Activated T-cell treated with anti-CD3 and anti-CD28 coated beads, Interleukin-2, amount 50 U/mL, for 24 hours (primary cell): ENCODE results near the gene DLG2.

Experiments
- DNase-seq: peaks from one replicate; pipeline ENCODE4 v3.0.0-alpha.2; 2020
- H3K27ac Mint-ChIP-seq: 2 replicates; pipeline ENCODE4 v1.8.0; 2020; ENCODE audit warnings: mild to moderate bottlenecking, mixed read lengths
- H3K27me3 Mint-ChIP-seq: 2 replicates; pipeline ENCODE4 v1.8.0; 2020; ENCODE audit warnings: mixed read lengths
- H3K36me3 Mint-ChIP-seq: 2 replicates; pipeline ENCODE4 v1.8.0; 2020; ENCODE audit warnings: low read depth, mixed read lengths
- H3K4me1 Mint-ChIP-seq: 2 replicates; pipeline ENCODE4 v1.8.0; 2020; ENCODE audit warnings: low read depth, mixed read lengths
- H3K4me3 Mint-ChIP-seq: 2 replicates; pipeline ENCODE4 v1.8.0; 2020; ENCODE audit warnings: mild to moderate bottlenecking, moderate library complexity, mixed read lengths
- H3K9me3 Mint-ChIP-seq: 2 replicates; pipeline ENCODE4 v1.8.0; 2020; ENCODE audit warnings: mixed read lengths

Gene DLG2

GRCh38 chr11:83895516-83895915 lies 1731.6 kb downstream of the DLG2 start:
- Mint-ChIP-seq H3K9me3 (peaks cover 5% of the 10 kb centered on the region), H3K27ac (no peak overlapping the region), H3K27me3 (no peaks in the 10 kb centered on the region), H3K4me1 (no peaks in the 10 kb centered on the region), H3K36me3 (no peaks in the 10 kb centered on the region), H3K4me3 (no peak overlapping the region)
- DNase-seq, result no peak

DNA sequence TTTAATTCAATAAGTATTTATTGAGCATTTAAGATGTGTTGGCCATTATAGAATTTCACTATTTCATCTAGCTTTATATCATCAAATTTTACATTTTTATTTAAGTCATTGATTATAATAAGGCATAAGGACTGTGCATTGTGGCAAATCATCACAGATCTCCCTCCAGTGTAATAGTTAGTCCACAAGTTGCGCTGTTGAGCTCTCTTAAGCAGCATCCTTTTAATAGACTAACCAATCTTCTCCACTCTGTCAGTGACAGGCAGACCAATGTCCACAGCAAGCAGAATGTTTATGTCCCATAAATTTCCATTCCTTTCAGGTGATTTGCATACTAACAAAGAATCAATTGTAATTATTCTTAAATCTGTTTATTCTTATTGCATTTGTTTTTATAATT lies 1745.7 kb downstream of the DLG2 start:
- DNase-seq, result no peak
- H3K36me3 Mint-ChIP-seq, result no peaks in the 10 kb centered on the region
- H3K4me1 Mint-ChIP-seq, result no peaks in the 10 kb centered on the region
- no peak overlapping the region for H3K27ac Mint-ChIP-seq
- no peaks in the 10 kb centered on the region for H3K9me3 Mint-ChIP-seq
- H3K27me3 Mint-ChIP-seq, result no peaks in the 10 kb centered on the region
- H3K4me3 Mint-ChIP-seq, result no peak overlapping the region

DNA sequence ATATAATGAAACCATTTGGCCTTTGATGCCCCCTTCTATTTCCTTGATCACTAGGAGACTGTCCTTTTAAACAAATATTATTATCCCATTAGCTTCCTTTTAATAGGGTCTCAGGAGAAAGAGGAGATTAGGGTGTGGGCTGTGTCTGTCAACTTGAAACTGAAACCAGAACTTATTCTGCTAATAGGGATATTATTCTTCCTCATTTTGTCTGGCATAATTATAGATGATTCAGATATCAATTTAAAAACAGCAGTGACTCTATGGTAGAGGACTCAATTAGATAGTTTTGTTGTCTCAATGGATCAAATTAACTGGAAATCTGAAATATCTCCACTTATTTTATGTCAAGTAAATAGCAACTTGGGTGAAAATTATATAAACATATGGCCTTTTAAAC lies 1756.1 kb downstream of the DLG2 start:
- DNase-seq, result no peak
- H3K27ac Mint-ChIP-seq, result no peak overlapping the region
- no peak overlapping the region for H3K4me3 Mint-ChIP-seq
- H3K4me1 Mint-ChIP-seq, result no peaks in the 10 kb centered on the region
- H3K36me3 Mint-ChIP-seq, result no peaks in the 10 kb centered on the region
- no peaks in the 10 kb centered on the region for H3K27me3 Mint-ChIP-seq
- H3K9me3 Mint-ChIP-seq, result no peaks in the 10 kb centered on the region

GRCh38 chr11:83866655-83867054 lies 1760.5 kb downstream of the DLG2 start:
- no peaks in the 10 kb centered on the region for H3K4me1 Mint-ChIP-seq
- H3K27me3 Mint-ChIP-seq, result no peaks in the 10 kb centered on the region
- H3K4me3 Mint-ChIP-seq, result no peak overlapping the region
- no peaks in the 10 kb centered on the region for H3K36me3 Mint-ChIP-seq
- H3K27ac Mint-ChIP-seq, result no peak overlapping the region
- H3K9me3 Mint-ChIP-seq, result no peaks in the 10 kb centered on the region
- DNase-seq, result no peak

DNA sequence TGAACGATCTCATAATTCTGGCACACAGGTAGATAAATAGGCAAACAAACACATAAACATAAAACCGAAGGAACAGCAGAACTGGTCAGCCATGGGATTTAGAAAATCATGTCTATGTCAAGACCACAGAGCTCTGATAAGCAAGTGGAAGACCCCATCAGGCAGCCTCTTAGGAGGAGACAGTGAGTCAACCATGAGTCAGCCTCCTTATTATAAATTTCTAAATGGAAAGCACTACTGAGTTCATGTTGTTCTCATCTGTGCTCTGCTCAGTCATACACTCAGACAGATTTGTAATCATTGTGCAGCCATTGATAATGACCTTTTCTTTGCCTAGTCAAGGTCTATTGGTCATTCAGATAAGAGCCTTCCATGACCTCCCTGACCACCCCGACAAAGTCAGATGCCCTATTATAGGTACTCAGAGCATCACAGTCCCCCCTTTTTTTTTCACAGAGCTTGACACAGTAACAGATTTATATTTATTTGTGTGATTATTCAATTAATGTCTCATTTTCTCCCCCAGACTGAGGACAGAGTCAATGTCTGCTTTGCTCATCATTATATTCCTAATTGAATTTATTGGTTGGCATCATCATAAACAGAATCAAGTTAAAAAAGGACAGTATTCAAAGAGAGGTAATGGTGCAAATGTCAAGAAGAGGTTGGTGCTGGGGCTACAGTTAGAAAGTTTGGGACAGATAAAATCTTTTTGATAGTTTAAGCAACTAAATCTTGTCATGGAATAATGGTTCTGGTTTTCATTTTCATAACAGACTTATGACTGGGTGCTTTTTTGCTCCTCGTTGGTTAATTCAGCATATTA lies 1761.3 kb downstream of the DLG2 start:
- Mint-ChIP-seq H3K27ac (no peak overlapping the region), H3K4me1 (no peaks in the 10 kb centered on the region), H3K9me3 (peaks cover 1% of the 10 kb centered on the region), H3K27me3 (no peaks in the 10 kb centered on the region), H3K36me3 (no peaks in the 10 kb centered on the region), H3K4me3 (no peak overlapping the region)
- no peak for DNase-seq

DNA sequence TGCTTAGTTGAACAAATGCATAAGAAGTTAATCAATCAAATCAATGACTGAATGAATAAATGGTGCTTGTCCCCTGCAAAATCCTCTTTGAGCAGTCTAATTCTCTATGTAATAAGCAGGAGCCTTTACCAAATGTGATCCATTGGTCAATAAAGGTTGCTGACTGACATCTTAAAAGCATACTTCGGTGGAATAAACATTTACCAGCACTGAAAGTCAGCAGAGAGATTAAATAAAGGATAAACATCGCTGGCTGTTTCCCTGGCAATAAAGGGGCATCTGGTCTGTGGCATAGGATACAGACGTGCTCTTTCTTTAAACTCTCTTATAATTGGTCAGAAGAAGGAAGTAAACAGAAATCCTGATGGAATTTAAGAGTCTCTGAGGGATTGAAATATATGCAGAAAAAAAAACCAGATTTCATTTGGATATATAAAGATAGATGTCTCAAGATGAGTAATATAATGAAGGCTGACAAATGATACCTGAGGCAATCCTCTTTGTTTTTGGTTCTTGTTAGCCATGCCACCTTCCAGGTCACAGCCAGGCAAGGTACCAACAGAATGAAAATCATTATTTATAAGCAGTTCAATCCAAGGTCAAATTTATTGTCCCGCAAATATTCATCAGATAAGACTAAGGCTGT lies 1762.6 kb downstream of the DLG2 start:
- Mint-ChIP-seq H3K9me3 (peaks cover 6% of the 10 kb centered on the region), H3K4me3 (no peak overlapping the region), H3K27ac (no peak overlapping the region), H3K4me1 (no peaks in the 10 kb centered on the region), H3K36me3 (no peaks in the 10 kb centered on the region), H3K27me3 (no peaks in the 10 kb centered on the region)
- no peak for DNase-seq

DNA sequence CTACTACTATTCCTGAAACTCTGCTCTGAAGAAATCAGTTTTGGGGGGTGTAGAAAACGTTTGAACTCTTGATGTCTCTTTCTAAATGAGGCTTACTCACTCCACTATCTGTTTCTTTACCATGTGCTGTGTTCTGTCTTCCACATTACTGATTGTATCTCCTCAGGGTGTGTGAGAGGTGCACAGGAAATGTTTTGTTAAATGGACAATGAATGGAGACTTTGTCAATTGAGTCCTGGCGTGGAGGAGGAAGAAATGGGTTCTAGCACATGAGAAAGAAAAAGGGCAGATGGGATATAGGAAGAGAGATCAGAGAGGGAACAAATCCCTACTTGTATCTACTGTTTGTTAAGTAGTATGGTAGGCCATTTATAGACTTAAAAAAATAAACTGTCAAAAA lies 1763.9 kb downstream of the DLG2 start:
- Mint-ChIP-seq H3K27ac (no peak overlapping the region), H3K27me3 (no peaks in the 10 kb centered on the region), H3K36me3 (no peaks in the 10 kb centered on the region)

DNA sequence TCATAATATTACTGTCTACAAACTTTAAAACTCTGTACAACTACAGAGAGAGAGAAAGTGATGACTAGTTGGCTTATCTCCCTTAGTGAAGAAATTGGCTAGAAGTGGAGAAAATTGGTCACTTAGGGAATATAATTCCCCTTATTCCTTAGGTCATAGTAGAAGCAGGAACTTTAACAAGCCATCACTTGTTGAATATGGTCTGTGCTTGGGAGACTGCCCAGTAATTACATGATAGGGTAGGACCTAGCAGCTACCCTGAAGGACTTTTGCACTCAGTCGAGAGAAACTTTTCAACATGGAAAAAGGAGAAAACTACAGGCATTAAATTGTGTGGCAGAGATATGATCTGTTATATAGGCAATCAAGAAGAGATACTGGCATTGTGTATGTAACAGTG lies 1764.5 kb downstream of the DLG2 start:
- no peaks in the 10 kb centered on the region for H3K4me1 Mint-ChIP-seq
- no peaks in the 10 kb centered on the region for H3K27me3 Mint-ChIP-seq
- H3K9me3 Mint-ChIP-seq, result peaks cover 13% of the 10 kb centered on the region
- H3K36me3 Mint-ChIP-seq, result no peaks in the 10 kb centered on the region
- H3K27ac Mint-ChIP-seq, result no peak overlapping the region
- no peak overlapping the region for H3K4me3 Mint-ChIP-seq
- no peak for DNase-seq

More for the DNA sequence above, 1763.9 kb downstream of the DLG2 start:
- no peaks in the 10 kb centered on the region for H3K4me1 Mint-ChIP-seq
- DNase-seq, result no peak
- H3K9me3 Mint-ChIP-seq, result peaks cover 13% of the 10 kb centered on the region
- H3K4me3 Mint-ChIP-seq, result no peak overlapping the region

GRCh38 chr11:83862033-83862432 lies 1765.1 kb downstream of the DLG2 start:
- Mint-ChIP-seq H3K4me1 (no peaks in the 10 kb centered on the region), H3K4me3 (no peak overlapping the region), H3K27me3 (no peaks in the 10 kb centered on the region), H3K9me3 (peaks cover 13% of the 10 kb centered on the region), H3K27ac (no peak overlapping the region), H3K36me3 (no peaks in the 10 kb centered on the region)
- DNase-seq, result no peak

DNA sequence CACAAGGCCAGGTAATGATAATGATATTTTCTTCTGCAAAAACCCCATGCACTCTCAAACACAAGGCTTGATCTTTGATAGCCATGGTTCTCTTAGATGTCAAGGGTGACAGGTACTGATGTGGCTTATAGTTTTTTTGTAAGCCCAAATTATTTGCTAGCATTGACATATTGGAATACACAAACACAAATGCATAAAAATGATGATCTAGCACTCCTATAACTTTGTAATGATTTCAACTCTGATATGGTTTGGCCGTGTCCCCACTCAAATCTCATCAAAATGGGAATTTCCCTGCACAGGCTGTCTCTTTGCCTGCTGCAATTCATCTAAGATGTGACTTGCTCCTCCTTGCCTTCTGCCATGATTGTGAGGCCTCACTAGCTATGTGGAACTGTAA lies 1768.5 kb downstream of the DLG2 start:
- Mint-ChIP-seq H3K4me3 (no peak overlapping the region), H3K27me3 (no peaks in the 10 kb centered on the region), H3K36me3 (no peaks in the 10 kb centered on the region), H3K9me3 (peaks cover 13% of the 10 kb centered on the region), H3K4me1 (no peaks in the 10 kb centered on the region), H3K27ac (no peak overlapping the region)
- DNase-seq, result no peak

DNA sequence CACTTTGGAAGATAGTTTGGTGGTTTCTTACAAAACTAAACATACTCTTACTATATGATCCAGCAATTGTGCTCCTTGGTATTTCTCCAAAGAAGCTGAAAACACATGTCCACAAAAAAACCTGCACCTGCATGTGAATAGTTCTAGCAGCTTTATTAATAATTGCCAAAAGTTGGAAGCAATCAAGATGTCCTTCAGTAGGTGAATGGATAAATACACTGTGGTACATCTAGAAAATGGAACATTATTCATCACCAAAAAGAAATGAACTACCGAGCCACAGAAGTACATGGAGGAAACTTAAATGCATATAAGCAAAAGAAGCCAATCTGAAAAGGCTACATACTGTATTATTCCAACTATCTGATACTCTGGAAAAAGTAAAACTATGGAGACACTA lies 1771.9 kb downstream of the DLG2 start:
- no peak for DNase-seq
- H3K27me3 Mint-ChIP-seq, result no peaks in the 10 kb centered on the region
- H3K36me3 Mint-ChIP-seq, result no peaks in the 10 kb centered on the region
- H3K4me1 Mint-ChIP-seq, result no peaks in the 10 kb centered on the region
- H3K4me3 Mint-ChIP-seq, result no peak overlapping the region
- H3K27ac Mint-ChIP-seq, result no peak overlapping the region
- H3K9me3 Mint-ChIP-seq, result peaks cover 7% of the 10 kb centered on the region

DNA sequence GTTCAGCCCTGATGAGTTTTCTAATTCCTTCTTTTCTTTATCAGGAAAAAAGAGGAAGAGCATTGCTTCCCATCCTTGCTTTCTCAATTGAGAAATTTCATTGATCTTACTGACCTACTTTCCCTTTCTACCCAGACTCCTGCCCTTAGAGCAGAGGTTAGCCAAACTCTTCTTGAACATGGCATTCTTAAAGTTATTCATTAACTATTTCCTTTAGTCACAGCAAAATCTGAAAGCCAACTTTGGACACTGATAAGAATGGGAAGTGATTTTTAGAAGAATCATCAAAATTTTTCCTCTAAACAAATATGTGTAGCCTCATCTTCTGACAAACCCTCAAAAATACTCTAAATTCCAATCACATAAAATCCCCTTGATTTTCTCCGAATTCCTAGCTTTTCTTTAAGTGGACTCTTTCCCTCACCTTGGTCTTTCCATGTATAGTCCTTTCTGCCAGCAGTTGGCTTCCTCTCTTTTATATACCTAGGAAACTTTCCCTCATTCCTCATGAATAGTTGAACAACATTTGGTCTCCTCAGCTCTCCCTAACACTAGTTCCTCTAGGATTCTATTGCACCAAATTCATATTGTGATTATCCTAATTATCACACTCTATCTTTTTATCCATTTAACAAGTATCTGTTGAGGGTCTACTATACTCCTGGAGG lies 1774.2 kb downstream of the DLG2 start:
- no peaks in the 10 kb centered on the region for H3K4me1 Mint-ChIP-seq

GRCh38 chr11:83852012-83852411 lies 1775.1 kb downstream of the DLG2 start:
- H3K27ac Mint-ChIP-seq, result no peak overlapping the region
- no peaks in the 10 kb centered on the region for H3K27me3 Mint-ChIP-seq
- no peaks in the 10 kb centered on the region for H3K4me1 Mint-ChIP-seq
- DNase-seq, result no peak
- H3K9me3 Mint-ChIP-seq, result no peaks in the 10 kb centered on the region
- H3K36me3 Mint-ChIP-seq, result no peaks in the 10 kb centered on the region
- no peak overlapping the region for H3K4me3 Mint-ChIP-seq

More for the DNA sequence above, 1774.2 kb downstream of the DLG2 start:
- no peak overlapping the region for H3K4me3 Mint-ChIP-seq
- H3K36me3 Mint-ChIP-seq, result no peaks in the 10 kb centered on the region
- H3K27me3 Mint-ChIP-seq, result no peaks in the 10 kb centered on the region
- H3K9me3 Mint-ChIP-seq, result no peaks in the 10 kb centered on the region
- H3K27ac Mint-ChIP-seq, result no peak overlapping the region
- DNase-seq, result no peak

- H3K36me3 Mint-ChIP-seq, result no peaks in the 10 kb centered on the region
- H3K27ac Mint-ChIP-seq, result no peak overlapping the region
- no peaks in the 10 kb centered on the region for H3K4me1 Mint-ChIP-seq
- no peak overlapping the region for H3K4me3 Mint-ChIP-seq
- H3K9me3 Mint-ChIP-seq, result no peaks in the 10 kb centered on the region
- no peaks in the 10 kb centered on the region for H3K27me3 Mint-ChIP-seq
- no peak for DNase-seq
Measured at GRCh38 chr11:83847467-83848034, 1779.6 kb downstream of the DLG2 start.

DNA sequence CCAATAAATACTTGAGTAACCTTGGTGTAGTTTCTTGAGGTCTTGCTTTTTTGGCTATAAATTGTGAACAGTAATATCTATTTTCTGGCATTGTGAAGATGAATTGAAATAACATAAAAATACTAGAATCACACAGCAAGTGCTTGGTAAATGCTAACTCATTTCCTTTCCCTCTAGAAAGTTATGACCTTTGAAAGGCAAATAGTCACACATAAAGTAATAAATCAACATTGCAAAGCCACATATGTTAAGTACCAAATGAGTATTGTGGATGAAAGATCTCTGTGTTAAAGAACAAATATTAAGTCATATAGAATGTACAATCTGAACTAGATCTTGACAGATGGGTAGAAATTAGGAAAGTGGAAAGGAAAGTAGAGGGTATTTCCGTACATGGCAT lies 1781.3 kb downstream of the DLG2 start:
- Mint-ChIP-seq H3K4me1 (no peaks in the 10 kb centered on the region), H3K9me3 (no peaks in the 10 kb centered on the region), H3K27ac (no peak overlapping the region), H3K4me3 (no peak overlapping the region), H3K27me3 (no peaks in the 10 kb centered on the region), H3K36me3 (no peaks in the 10 kb centered on the region)
- no peak for DNase-seq
